Endothelial cell of hepatic sinusoid (primary cell): Measurements from ENCODE around the gene COX7C.
"Not testable (repeated sequence)": the region's sequence is repeated elsewhere in the genome, so short reads cannot be mapped to it uniquely, and the experiment has no call there.

Experiments used
- in situ Hi-C: cut with HindIII; loops from 2 replicates; pipeline ENCODE4 v1.10.0; 2017; ENCODE audit warnings: low sequenced_read_pairs

COX7C gene

GRCh38 chr5:86660771-86661170 lies 43.0 kb downstream of the COX7C start:
- in situ Hi-C loops = not testable (repeated sequence)

- in situ Hi-C loops = no loop called here
Observed at GRCh38 chr5:86664173-86664572, 46.4 kb downstream of the COX7C start.

GRCh38 chr5:86665984-86666760 lies 48.4 kb downstream of the COX7C start:
- in situ Hi-C loops = no loop called here

GRCh38 chr5:86666981-86667380 lies 49.2 kb downstream of the COX7C start:
- in situ Hi-C loops = no loop called here
